ENCODE measurements around the gene ZDHHC9. TPM values are rescaled to one million over a fixed set of nuclear protein-coding genes. Genes with fewer than 3 reads are reported as not detected.

ZDHHC9 gene
- total RNA-seq, 1 experiment from 2014 or later = 30.5 TPM

- no peak overlapping the region for H3K27ac ChIP-seq (ENCODE audit: low read length)
- H4K20me1 ChIP-seq (ENCODE audit: low read length) = no peaks in the 10 kb centered on the region
- no peak overlapping the region for H2AFZ ChIP-seq (ENCODE audit: low read length)
- no peaks in the 10 kb centered on the region for H3K4me1 ChIP-seq (ENCODE audit: insufficient read depth, low read length)
- no peaks in the 10 kb centered on the region for H3K36me3 ChIP-seq (ENCODE audit: low read depth, low read length)
- no peaks in the 10 kb centered on the region for H3K9me3 ChIP-seq (ENCODE audit: low read length)
- no peaks in the 10 kb centered on the region for H3F3A ChIP-seq (ENCODE audit: low read length, unreplicated experiment)
- ChIA-PET CTCF (no interaction called here), POLR2A (ENCODE audit: unreplicated experiment) (no interaction called here)
- BruUV-seq (replicated peaks) = no TSS peak
- ATAC-seq (no peak), DNase-seq (no peak)
- no peaks in the 10 kb centered on the region for H3K9me2 ChIP-seq (replicated peaks; ENCODE audit: low read length)
- H3K9ac ChIP-seq (ENCODE audit: low read length) = no peak overlapping the region
- H3K79me2 ChIP-seq (ENCODE audit: low read length) = no peaks in the 10 kb centered on the region
- TF ChIP-seq CTCF (conservative IDR thresholded peaks at IDR 0.05; ENCODE audit: low read depth, low read length) (no peak), EZH2 (IDR thresholded peaks at IDR 0.05; ENCODE audit: low read length, unreplicated experiment) (no peak), EZH2phosphoT487 (IDR thresholded peaks at IDR 0.05; ENCODE audit: borderline replicate concordance, low read length) (no peak)
- H3K4me2 ChIP-seq (ENCODE audit: low read length) = no peak overlapping the region
- intact Hi-C loops (cut with micrococcal nuclease) = no loop called here
- no peaks in the 10 kb centered on the region for H3K27me3 ChIP-seq (ENCODE audit: low read length)
- no peak overlapping the region for H3K4me3 ChIP-seq (ENCODE audit: low read length)
Measured at GRCh38 chrX:129790146-129790545, 53.5 kb downstream of the ZDHHC9 start.

GRCh38 chrX:129788527-129788926 lies 55.2 kb downstream of the ZDHHC9 start:
- Histone ChIP-seq H3K36me3 (ENCODE audit: low read depth, low read length) (no peaks in the 10 kb centered on the region), H3K9me3 (ENCODE audit: low read length) (no peaks in the 10 kb centered on the region), H3K79me2 (ENCODE audit: low read length) (no peaks in the 10 kb centered on the region), H3K27me3 (ENCODE audit: low read length) (no peaks in the 10 kb centered on the region), H3K4me2 (ENCODE audit: low read length) (no peak overlapping the region), H3K9me2 (replicated peaks; ENCODE audit: low read length) (no peaks in the 10 kb centered on the region), H3K9ac (ENCODE audit: low read length) (no peak overlapping the region), H3K27ac (ENCODE audit: low read length) (no peak overlapping the region), H3F3A (ENCODE audit: low read length, unreplicated experiment) (no peaks in the 10 kb centered on the region), H3K4me1 (ENCODE audit: insufficient read depth, low read length) (no peaks in the 10 kb centered on the region), H4K20me1 (ENCODE audit: low read length) (no peaks in the 10 kb centered on the region), H3K4me3 (ENCODE audit: low read length) (no peak overlapping the region), H2AFZ (ENCODE audit: low read length) (no peak overlapping the region)
- intact Hi-C loops (cut with micrococcal nuclease) = no loop called here
- no TSS peak for BruUV-seq (replicated peaks)
- ChIA-PET CTCF (no interaction called here), POLR2A (ENCODE audit: unreplicated experiment) (no interaction called here)
- ATAC-seq = no peak
- TF ChIP-seq EZH2 (IDR thresholded peaks at IDR 0.05; ENCODE audit: low read length, unreplicated experiment) (no peak), CTCF (conservative IDR thresholded peaks at IDR 0.05; ENCODE audit: low read depth, low read length) (no peak), EZH2phosphoT487 (IDR thresholded peaks at IDR 0.05; ENCODE audit: borderline replicate concordance, low read length) (no peak)
- DNase-seq = no peak

GRCh38 chrX:129787336-129788055 lies 56.2 kb downstream of the ZDHHC9 start:
- no peak for TF ChIP-seq EZH2 (IDR thresholded peaks at IDR 0.05; ENCODE audit: low read length, unreplicated experiment)
- BruUV-seq (replicated peaks) = no TSS peak
- Histone ChIP-seq H3K9ac (ENCODE audit: low read length) (no peak overlapping the region), H3K27me3 (ENCODE audit: low read length) (no peaks in the 10 kb centered on the region), H3K4me1 (ENCODE audit: insufficient read depth, low read length) (no peaks in the 10 kb centered on the region), H3K4me3 (ENCODE audit: low read length) (no peak overlapping the region), H3K79me2 (ENCODE audit: low read length) (no peaks in the 10 kb centered on the region), H3K36me3 (ENCODE audit: low read depth, low read length) (no peaks in the 10 kb centered on the region), H3K9me3 (ENCODE audit: low read length) (no peaks in the 10 kb centered on the region), H3K27ac (ENCODE audit: low read length) (no peak overlapping the region), H4K20me1 (ENCODE audit: low read length) (no peaks in the 10 kb centered on the region), H3K9me2 (replicated peaks; ENCODE audit: low read length) (no peaks in the 10 kb centered on the region), H2AFZ (ENCODE audit: low read length) (no peak overlapping the region), H3K4me2 (ENCODE audit: low read length) (no peak overlapping the region), H3F3A (ENCODE audit: low read length, unreplicated experiment) (no peaks in the 10 kb centered on the region)
- ChIA-PET CTCF (no interaction called here), POLR2A (ENCODE audit: unreplicated experiment) (no interaction called here)
- DNase-seq (no peak), ATAC-seq (no peak)
- intact Hi-C loops (cut with micrococcal nuclease) = no loop called here

Data from PC-3 (cell line).